GM19239 (cell line): ENCODE measurements around the gene TYMS.

Experiments
- DNase-seq: peaks from one replicate; pipeline ENCODE4 v3.0.0; 2011; ENCODE audit warnings: low spot score; ENCODE audit not compliant: insufficient read length
- FAIRE-seq: peaks from 2 replicates; lab custom pipeline; 2011; peaks lifted over from hg19 to GRCh38; lab: Jason Lieb, UNC

The TYMS gene

DNA sequence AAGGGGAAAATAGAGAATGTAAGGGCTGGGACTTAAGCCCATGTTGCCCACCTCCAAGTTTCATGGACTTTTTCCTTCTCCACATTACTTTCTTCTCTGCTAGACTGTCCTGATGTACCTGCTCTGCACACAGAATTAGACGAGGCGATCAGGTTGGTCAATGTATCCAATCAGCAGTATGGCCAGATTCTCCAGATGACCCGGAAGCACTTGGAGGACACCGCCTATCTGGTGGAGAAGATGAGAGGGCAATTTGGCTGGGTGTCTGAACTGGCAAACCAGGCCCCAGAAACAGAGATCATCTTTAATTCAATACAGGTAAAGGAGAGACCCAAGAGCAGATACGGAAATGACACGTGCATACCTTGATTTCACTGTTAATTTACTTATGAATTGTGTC is 16.2 kb upstream of the TYMS start:
- DNase-seq = no peak
- FAIRE-seq = no peak

DNA sequence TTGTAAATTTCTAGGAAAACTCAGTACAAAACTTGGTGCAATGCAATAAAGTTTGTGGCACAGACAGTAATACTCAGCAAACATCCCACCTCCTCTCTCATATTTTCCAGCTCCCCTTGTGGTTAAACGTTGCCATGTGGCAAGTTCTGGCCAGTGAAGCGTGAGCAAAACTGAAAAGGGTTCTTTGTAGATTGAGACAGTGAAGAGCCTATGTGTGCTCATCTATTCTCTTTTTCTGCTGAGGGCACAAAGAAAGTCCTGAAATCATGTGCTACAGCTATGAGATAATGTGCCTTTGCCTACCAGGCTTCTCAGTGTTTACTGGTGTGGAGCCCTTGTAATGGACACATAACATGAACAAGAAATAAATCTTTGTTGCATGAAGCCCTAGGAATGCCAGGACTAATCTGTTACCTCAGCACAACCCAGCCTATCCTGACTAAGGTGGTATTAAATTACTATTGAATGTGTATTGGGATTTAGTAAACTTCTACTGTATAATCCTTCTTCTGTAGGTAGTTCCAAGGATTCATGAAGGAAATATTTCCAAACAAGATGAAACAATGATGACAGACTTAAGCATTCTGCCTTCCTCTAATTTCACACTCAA is 13.0 kb upstream of the TYMS start:
- FAIRE-seq (peak; percentile 23), DNase-seq (no peak)

- no peak for DNase-seq
- FAIRE-seq = no peak
These were observed 10.1 kb upstream of the TYMS start for GRCh38 chr18:647304-647703.

DNA sequence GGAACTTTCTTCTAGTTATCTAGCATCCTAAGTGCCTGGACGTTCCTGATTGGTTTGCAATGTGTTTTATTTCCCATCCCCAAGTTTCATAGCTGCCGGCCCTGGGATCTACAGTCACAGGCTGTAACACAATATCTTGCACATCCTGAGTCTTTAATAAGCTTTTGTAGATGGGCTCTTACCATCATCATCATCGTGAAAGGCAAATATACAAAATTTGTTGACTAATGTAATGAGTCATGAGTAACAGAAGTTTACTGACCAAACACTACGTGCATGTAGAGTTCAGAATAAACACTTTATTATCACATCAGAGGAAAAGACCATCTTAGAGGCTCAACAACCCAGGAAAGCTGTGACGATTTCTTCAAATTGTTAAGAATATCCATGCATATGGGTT is 8.1 kb upstream of the TYMS start:
- DNase-seq (no peak), FAIRE-seq (no peak)

- FAIRE-seq = peak; percentile 93
These were observed 7.0 kb upstream of the TYMS start for GRCh38 chr18:650428-650858.

GRCh38 chr18:652131-652530 is 5.3 kb upstream of the TYMS start:
- FAIRE-seq = no peak

More at GRCh38 chr18:650428-650858, 7.0 kb upstream of the TYMS start:
- DNase-seq = no peak

GRCh38 chr18:653512-653911 is 3.9 kb upstream of the TYMS start:
- DNase-seq (no peak), FAIRE-seq (no peak)

More at GRCh38 chr18:652131-652530, 5.3 kb upstream of the TYMS start:
- no peak for DNase-seq

DNA sequence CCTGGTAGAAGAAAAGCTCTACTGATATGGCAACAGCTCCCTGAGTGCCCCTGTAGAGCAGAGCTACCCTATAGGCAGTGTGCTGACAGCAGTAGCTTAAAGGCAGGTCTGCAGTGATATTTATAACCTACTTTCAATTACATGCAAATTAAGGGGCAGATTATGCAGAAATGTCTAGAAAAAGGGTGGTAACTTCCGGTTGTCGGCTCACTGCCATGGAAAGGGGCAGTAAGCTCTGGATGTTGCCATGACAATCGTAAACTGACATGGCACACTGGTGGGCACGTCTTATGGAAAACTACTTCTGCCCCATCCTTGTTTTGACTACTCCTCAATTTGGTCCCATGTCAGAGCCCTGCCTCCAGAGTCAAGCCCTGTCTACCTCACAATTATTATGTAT is 2.9 kb upstream of the TYMS start:
- DNase-seq (no peak), FAIRE-seq (no peak)

DNA sequence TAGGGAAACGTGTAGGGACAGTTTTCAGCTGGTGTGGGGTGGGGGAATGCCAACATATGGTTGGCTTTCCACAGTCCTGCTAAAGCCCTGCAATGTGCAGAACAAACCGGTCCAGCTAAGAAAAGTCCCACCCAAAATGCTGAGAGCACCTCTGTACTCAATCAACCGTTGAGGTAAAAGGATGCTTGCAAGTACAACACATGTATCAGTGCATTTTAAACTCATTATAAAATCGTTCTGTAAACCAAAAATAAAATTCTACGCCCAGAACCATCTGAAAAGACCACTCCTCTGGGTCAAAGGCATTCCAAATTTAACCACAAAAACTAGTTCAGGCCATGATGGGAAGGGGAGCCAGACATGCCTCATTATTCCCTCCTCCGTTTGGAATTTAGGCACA is 2.0 kb upstream of the TYMS start:
- DNase-seq (no peak), FAIRE-seq (no peak)

GRCh38 chr18:658001-658946 is 821 bp downstream of the TYMS start:
- peak; percentile 56 for DNase-seq
- FAIRE-seq = peak; percentile 68

DNA sequence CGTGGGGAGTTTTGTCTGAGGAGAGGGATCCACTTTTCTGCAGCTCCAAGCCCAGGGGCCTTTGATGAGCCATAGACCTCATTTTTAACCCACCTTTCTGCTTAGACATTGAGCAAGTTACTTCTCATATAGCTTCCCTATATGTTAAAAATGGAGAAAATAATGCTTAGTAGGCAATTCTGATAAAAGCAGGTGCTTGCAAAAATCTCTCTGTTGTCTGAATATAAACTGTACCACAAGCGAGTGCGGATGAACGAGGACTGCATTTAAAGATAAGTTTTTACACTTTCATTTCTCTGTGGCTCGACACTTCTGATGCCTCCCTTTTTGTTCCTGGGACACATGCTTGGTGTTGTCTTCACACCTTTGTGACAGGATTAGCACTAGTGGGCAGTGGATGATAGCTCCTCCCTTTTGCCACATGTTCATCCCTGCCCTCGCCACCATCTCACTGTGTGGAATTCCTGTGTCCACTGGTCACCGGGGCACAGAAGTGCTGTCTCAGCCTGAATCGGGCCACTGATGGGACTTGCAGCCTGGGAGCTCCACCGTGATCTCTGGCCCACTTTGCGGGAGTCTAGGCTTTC is 1.6 kb downstream of the TYMS start:
- no peak for FAIRE-seq
- no peak for DNase-seq

GRCh38 chr18:659597-659996 is 2.1 kb downstream of the TYMS start:
- no peak for DNase-seq
- no peak for FAIRE-seq

- FAIRE-seq (no peak), DNase-seq (no peak)
These were observed 4.7 kb downstream of the TYMS start for GRCh38 chr18:662197-662596.

- DNase-seq = no peak
- FAIRE-seq = no peak
These were observed 8.7 kb downstream of the TYMS start for GRCh38 chr18:666177-666576.

- DNase-seq = no peak
- FAIRE-seq = no peak
These were observed 9.2 kb downstream of the TYMS start for GRCh38 chr18:666628-667027.

DNA sequence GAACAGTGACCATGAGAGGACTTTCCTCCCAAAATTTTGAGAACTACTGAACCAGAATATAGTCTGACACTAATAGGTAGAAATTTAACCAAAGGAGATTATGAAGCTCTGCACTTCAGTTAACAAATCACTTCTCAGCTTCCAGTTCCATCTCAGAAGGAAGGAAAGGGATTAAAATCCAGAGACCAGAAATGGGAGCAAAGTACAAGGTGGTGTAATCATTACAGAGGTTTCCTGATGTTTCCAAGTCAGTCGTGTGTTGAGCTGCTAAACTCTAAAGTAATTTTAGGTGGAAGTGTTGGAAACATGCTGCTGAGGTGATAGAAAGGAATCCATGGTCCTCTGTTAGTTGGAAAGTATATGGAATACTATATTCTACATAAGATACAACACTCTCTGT is 10.8 kb downstream of the TYMS start:
- FAIRE-seq = no peak
- no peak for DNase-seq

DNA sequence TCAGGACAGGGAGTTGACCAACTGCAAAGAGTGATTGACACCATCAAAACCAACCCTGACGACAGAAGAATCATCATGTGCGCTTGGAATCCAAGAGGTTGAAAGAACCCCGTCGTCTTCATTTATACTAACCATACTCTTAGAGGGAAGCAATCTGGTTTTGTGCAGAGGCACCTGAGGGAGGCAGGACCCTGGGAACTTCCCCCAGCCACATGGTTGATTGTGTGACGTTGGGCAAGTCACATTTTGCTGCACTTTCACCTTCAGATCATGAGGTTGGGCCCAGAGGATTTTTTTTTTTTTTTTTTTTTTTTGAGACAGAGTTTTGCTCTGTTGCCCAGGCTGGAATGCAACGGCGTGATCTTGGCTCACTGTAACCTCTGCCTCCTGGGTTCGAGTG is 11.6 kb downstream of the TYMS start:
- DNase-seq (no peak), FAIRE-seq (no peak)

DNA sequence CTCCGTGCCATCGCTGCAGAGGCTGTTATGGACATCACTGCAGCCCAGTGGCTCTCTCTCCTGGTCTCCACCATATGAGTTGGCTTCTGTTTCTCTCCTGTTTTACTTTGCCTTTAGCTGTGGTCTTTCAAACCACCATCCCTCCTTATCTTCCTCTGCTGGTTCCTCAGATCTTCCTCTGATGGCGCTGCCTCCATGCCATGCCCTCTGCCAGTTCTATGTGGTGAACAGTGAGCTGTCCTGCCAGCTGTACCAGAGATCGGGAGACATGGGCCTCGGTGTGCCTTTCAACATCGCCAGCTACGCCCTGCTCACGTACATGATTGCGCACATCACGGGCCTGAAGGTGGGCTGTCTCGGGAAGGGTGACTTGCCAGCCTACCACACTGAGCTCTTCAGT is 13.1 kb downstream of the TYMS start:
- FAIRE-seq (no peak), DNase-seq (no peak)

DNA sequence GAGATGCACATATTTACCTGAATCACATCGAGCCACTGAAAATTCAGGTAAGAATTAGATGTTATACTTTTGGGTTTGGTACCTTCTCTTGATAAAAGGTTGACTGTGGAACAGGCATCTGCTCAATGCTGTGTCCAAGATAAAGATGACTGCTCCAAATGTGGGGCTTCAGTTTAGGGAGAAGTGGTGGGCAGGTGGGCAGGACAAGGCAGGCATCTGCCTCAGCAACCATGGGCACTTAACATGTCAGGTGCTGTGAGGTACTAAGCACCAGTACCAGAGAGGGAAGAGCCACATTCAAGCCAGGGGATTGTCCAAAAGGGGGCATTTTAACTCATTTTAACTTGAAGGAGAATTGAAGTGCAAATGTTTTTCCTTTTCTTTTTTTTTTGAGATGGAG is 14.0 kb downstream of the TYMS start:
- no peak for DNase-seq
- no peak for FAIRE-seq

- FAIRE-seq (no peak), DNase-seq (no peak)
These were observed 15.9 kb downstream of the TYMS start for GRCh38 chr18:673317-673716.

DNA sequence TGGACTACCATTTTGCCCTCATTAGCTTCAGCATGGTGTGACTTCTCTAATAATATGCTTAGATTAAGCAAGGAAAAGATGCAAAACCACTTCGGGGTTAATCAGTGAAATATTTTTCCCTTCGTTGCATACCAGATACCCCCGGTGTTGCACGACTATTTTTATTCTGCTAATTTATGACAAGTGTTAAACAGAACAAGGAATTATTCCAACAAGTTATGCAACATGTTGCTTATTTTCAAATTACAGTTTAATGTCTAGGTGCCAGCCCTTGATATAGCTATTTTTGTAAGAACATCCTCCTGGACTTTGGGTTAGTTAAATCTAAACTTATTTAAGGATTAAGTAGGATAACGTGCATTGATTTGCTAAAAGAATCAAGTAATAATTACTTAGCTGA is 16.3 kb downstream of the TYMS start:
- FAIRE-seq (no peak), DNase-seq (no peak)
